MCF 10A (cell line): ENCODE measurements around the gene SDSL. TPM values are rescaled to one million over a fixed set of nuclear protein-coding genes. Genes with fewer than 3 reads are reported as not detected.

Experiments
- BruUV-seq: library from RNA; stranded (reverse); fragments of 400-500 nt; replicated peaks from 2 replicates; lab custom pipeline; 2021; lab: Mats Ljungman, UMichigan
- CTCF ChIA-PET: fragments of 300-600 bp; sonication (Branson Sonifier 250); formaldehyde crosslinking; extraction: SDS; loops from one replicate; lab custom pipeline; 2021; ENCODE audit warnings: antibody characterized with exemption, inconsistent platforms; lab: Yijun Ruan, JAX
- POLR2A ChIA-PET: fragments of 300-600, 350-650 bp; sonication (Branson Sonifier 250); formaldehyde crosslinking; extraction: SDS; loops from one replicate; lab custom pipeline; 2020; ENCODE audit warnings: antibody characterized with exemption, inconsistent platforms; lab: Yijun Ruan, JAX
- DNase-seq: peaks from one replicate; pipeline ENCODE4 v3.0.0-alpha.2; 2018; ENCODE audit not compliant: unreplicated experiment
- H3K27ac Mint-ChIP-seq: one replicate; pipeline ENCODE4 v1.8.0; 2022; ENCODE audit warnings: mild to moderate bottlenecking, low read depth, mixed read lengths; ENCODE audit not compliant: unreplicated experiment
- H3K27me3 Mint-ChIP-seq: one replicate; pipeline ENCODE4 v1.8.0; 2022; ENCODE audit warnings: mixed read lengths; ENCODE audit not compliant: insufficient read depth, unreplicated experiment
- H3K36me3 Mint-ChIP-seq: one replicate; pipeline ENCODE4 v1.8.0; 2022; ENCODE audit warnings: mild to moderate bottlenecking, moderate library complexity, mixed read lengths; ENCODE audit not compliant: insufficient read depth, unreplicated experiment
- H3K4me1 Mint-ChIP-seq: one replicate; pipeline ENCODE4 v1.8.0; 2022; ENCODE audit warnings: mixed read lengths; ENCODE audit not compliant: insufficient read depth, unreplicated experiment
- H3K4me3 Mint-ChIP-seq: one replicate; pipeline ENCODE4 v1.8.0; 2022; ENCODE audit warnings: mild to moderate bottlenecking, moderate library complexity, mixed read lengths; ENCODE audit not compliant: unreplicated experiment
- H3K9me3 Mint-ChIP-seq: one replicate; pipeline ENCODE4 v1.8.0; 2022; ENCODE audit warnings: mixed read lengths; ENCODE audit not compliant: unreplicated experiment
- intact Hi-C: fragments of 100-400 bp; cut with micrococcal nuclease; formaldehyde crosslinking; loops from 2 replicates; pipeline ENCODE4 v1.14.1; 2022
- total RNA-seq: library from RNA; stranded (reverse); gene quantifications from 2 replicates; pipeline ENCODE4 v1.2.3, GENCODE V29; 2022
- TF ChIP-seq, protein P1 (sequence below): fragments of 200-600 bp; IDR thresholded peaks from one replicate; pipeline ENCODE4 v1.8.0; 2022; ENCODE audit warnings: antibody characterized with exemption, mild to moderate bottlenecking; ENCODE audit not compliant: unreplicated experiment

Gene SDSL
- total RNA-seq, 1 experiment from 2014 or later: 21.1 TPM

DNA sequence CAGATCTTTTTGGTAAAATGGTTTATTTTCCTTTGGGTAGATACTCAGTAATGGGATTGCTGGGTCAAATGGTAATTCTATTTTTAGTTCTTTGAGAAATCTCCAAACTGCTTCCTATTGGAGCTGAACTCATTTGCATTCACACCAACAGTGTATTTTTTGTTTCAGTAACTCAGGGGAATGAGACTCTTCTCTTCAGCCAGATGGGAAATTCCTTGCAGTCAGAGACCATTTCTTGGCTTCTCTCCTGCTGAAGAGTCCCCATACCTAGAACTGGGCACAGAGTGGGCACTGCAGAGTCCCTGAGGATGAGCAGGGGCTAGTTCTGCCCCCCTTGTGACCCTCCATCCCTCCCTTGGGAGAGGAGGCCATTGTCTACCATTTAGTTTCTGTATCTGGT, 10.8 kb downstream of the SDSL start:
- intact Hi-C loops: no loop called here
- no peak overlapping the region for H3K4me3 Mint-ChIP-seq
- BruUV-seq: no TSS peak
- TF ChIP-seq, protein P1, sequence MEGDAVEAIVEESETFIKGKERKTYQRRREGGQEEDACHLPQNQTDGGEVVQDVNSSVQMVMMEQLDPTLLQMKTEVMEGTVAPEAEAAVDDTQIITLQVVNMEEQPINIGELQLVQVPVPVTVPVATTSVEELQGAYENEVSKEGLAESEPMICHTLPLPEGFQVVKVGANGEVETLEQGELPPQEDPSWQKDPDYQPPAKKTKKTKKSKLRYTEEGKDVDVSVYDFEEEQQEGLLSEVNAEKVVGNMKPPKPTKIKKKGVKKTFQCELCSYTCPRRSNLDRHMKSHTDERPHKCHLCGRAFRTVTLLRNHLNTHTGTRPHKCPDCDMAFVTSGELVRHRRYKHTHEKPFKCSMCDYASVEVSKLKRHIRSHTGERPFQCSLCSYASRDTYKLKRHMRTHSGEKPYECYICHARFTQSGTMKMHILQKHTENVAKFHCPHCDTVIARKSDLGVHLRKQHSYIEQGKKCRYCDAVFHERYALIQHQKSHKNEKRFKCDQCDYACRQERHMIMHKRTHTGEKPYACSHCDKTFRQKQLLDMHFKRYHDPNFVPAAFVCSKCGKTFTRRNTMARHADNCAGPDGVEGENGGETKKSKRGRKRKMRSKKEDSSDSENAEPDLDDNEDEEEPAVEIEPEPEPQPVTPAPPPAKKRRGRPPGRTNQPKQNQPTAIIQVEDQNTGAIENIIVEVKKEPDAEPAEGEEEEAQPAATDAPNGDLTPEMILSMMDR: no peak
- no peak overlapping the region for H3K27ac Mint-ChIP-seq
- POLR2A ChIA-PET: no interaction called here
- no peaks in the 10 kb centered on the region for H3K36me3 Mint-ChIP-seq
- H3K27me3 Mint-ChIP-seq: no peaks in the 10 kb centered on the region
- CTCF ChIA-PET: no interaction called here
- H3K9me3 Mint-ChIP-seq: peaks cover 10% of the 10 kb centered on the region
- no peak for DNase-seq
- no peaks in the 10 kb centered on the region for H3K4me1 Mint-ChIP-seq

DNA sequence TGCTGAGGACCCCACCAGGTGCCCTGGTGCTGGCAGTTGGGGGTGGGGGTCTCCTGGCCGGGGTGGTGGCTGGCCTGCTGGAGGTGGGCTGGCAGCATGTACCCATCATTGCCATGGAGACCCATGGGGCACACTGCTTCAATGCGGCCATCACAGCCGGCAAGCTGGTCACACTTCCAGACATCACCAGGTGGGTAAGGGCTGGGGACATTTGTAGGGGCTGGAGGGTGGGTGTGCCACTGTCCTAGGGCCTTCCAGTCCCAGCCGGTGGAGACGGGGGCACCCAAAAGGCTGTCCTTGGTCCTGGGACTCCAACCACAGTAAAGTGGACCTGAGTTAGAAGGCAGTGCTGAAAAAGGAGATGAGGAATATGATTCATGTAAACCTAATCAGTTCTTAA, 13.2 kb downstream of the SDSL start:
- H3K36me3 Mint-ChIP-seq: no peaks in the 10 kb centered on the region
- H3K9me3 Mint-ChIP-seq: peaks cover under 1% of the 10 kb centered on the region
- H3K4me3 Mint-ChIP-seq: no peak overlapping the region
- H3K27me3 Mint-ChIP-seq: no peaks in the 10 kb centered on the region
- BruUV-seq: no TSS peak
- intact Hi-C loops: no loop called here
- ChIA-PET CTCF (interaction anchor here (1.4 kb wide), 1 partner anchor 10 kb away, joined by 3 read pairs; no protein-coding TSS in a partner anchor), POLR2A (no interaction called here)
- TF ChIP-seq, protein P1: no peak
- no peak for DNase-seq
- H3K4me1 Mint-ChIP-seq: no peaks in the 10 kb centered on the region
- H3K27ac Mint-ChIP-seq: no peak overlapping the region

DNA sequence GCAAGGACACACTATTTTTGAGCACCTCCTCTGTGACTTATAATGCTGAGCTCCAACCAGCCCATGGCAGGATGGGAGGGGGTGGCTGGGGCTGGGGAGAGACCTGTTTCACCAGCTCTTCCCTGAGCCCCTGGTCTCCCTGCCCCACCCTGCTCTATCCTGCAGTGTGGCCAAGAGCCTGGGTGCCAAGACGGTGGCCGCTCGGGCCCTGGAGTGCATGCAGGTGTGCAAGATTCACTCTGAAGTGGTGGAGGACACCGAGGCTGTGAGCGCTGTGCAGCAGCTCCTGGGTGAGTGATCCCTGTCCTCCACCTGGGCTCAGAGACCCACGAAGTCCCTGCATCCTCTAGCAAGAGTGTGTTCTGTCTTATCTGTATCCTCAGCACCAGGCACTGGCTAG, 14.4 kb downstream of the SDSL start:
- Mint-ChIP-seq H3K9me3 (no peaks in the 10 kb centered on the region), H3K36me3 (no peaks in the 10 kb centered on the region), H3K4me3 (no peak overlapping the region), H3K27me3 (no peaks in the 10 kb centered on the region), H3K4me1 (no peaks in the 10 kb centered on the region), H3K27ac (no peak overlapping the region)
- TF ChIP-seq, protein P1: no peak
- intact Hi-C loops: no loop called here
- DNase-seq: no peak
- ChIA-PET POLR2A (interaction anchor here (0.7 kb wide), 1 partner anchor 427 kb away, joined by 3 read pairs; no protein-coding TSS in a partner anchor), CTCF (interaction anchor here (1.4 kb wide), 1 partner anchor 11 kb away, joined by 3 read pairs; no protein-coding TSS in a partner anchor)
- no TSS peak for BruUV-seq

DNA sequence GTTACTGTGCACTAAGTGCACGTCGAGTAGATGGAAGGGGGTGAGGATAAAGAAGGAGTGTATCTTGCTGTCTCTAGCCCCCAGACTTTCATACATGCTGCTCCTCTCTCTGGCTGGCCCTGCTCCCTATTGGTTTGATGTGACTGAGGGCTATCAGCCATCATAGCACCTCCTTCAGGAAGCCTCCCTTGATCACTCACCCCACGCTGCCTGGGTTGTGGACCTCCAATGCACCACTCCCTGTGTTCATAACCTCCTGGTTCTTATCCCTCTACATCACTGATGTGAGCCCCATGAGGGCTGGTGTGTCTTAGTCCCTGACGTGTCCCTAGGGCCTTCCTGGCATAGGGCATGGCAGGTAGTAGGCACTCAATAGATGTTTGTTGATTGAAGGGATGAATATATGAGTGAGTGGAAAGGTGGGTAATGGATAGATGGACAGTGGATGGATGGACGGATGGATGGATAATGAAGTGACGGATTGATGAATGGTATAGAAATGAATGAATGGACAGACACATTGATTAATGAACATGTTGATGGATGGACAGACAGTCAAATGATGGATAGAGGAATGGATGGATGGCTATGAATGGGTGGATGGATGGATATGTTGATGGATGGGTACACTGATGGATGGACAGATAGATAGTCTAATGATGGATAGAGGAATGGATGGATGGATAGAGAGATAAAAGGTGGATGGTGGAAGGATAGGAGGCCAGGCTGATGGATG, 15.0 kb downstream of the SDSL start:
- no peaks in the 10 kb centered on the region for H3K9me3 Mint-ChIP-seq
- no peak for DNase-seq
- TF ChIP-seq, protein P1: no peak
- intact Hi-C loops: no loop called here
- BruUV-seq: no TSS peak
- H3K36me3 Mint-ChIP-seq: no peaks in the 10 kb centered on the region
- ChIA-PET POLR2A (interaction anchor here (0.6 to 0.7 kb wide), 2 partner anchors 427 to 1845 kb away, joined by 3 read pairs; no protein-coding TSS in a partner anchor), CTCF (interaction anchor here (1.4 kb wide), 1 partner anchor 12 kb away, joined by 3 read pairs; no protein-coding TSS in a partner anchor)
- no peak overlapping the region for H3K4me3 Mint-ChIP-seq
- no peak overlapping the region for H3K27ac Mint-ChIP-seq
- no peaks in the 10 kb centered on the region for H3K27me3 Mint-ChIP-seq
- no peaks in the 10 kb centered on the region for H3K4me1 Mint-ChIP-seq
